ENCODE measurements around the gene COX6B2.

DNA sequence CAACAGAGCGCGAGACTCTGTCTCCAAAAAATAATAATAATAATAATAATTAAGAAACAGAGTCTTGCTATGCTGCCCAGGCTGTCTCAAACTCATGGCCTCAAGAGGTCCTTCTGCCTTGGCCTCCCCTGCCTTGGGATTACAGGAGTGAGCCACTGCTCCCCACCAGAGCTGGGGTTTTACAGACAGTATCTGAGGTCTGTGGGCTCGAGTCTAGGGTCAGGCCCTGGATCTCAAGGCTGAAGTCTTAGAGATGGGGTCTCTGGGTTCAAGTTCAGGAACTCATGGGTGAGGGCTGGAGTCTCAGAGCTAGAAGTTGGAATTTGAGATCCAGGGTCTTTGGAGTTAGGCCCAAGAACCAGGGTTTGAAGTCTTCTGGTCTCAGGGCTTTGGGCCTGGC is 12.3 kb upstream of the COX6B2 start:
- TF ChIP-seq GATA3 (IDR thresholded peaks at IDR 0.05; ENCODE audit: low read depth, low read length): no peak
- no peak for TF ChIP-seq GATA2 (IDR thresholded peaks at IDR 0.05; ENCODE audit: low read depth, low read length)

Measured in SH-SY5Y (cell line).